ENCODE measurements around the gene TTC28. TPM values are rescaled to one million over a fixed set of nuclear protein-coding genes. Genes with fewer than 3 reads are reported as not detected.

TTC28 gene
- total and polyA plus RNA-seq, 2 donors, result 2.0 to 5.5 TPM

GRCh38 chr22:28111501-28112189 lies 568.0 kb downstream of the TTC28 start:
- H3K36me3 ChIP-seq (ENCODE audit: control insufficient read depth in 2 of 2, insufficient read depth in 2 of 2, low read length in 1 of 2), result no peaks in the 10 kb centered on the region
- no peaks in the 10 kb centered on the region for H3K27me3 ChIP-seq (ENCODE audit: control insufficient read depth in 2 of 2, insufficient read depth in 1 of 2, low read length in 1 of 2)
- DNase-seq (ENCODE audit: low read depth in 6 of 9, low spot score in 9 of 9), result no peak
- H3K9me3 ChIP-seq (ENCODE audit: control insufficient read depth in 2 of 2, insufficient read depth in 1 of 2, low read length in 1 of 2), result no peaks in the 10 kb centered on the region
- no peak overlapping the region for H3K27ac ChIP-seq (ENCODE audit: low read depth in 1 of 2, low read length in 1 of 2)
- H3K4me3 ChIP-seq (ENCODE audit: low read length in 2 of 2), result no peak overlapping the region
- 98% methylated on average over 3 of the region's 3 CpGs for WGBS
- H3K4me1 ChIP-seq (ENCODE audit: control insufficient read depth in 2 of 2, insufficient read depth in 2 of 2, low read length in 2 of 2), result no peaks in the 10 kb centered on the region

- no peak overlapping the region for H3K27ac ChIP-seq (ENCODE audit: low read depth in 1 of 2, low read length in 1 of 2)
- H3K4me1 ChIP-seq (ENCODE audit: control insufficient read depth in 2 of 2, insufficient read depth in 2 of 2, low read length in 2 of 2), result peaks cover 0 to 10% of the 10 kb centered on the region in 2 donors
- H3K4me3 ChIP-seq (ENCODE audit: low read length in 2 of 2), result no peak overlapping the region
- H3K9me3 ChIP-seq (ENCODE audit: control insufficient read depth in 2 of 2, insufficient read depth in 1 of 2, low read length in 1 of 2), result no peaks in the 10 kb centered on the region
- no peak for DNase-seq (ENCODE audit: low read depth in 6 of 9, low spot score in 9 of 9)
- no peaks in the 10 kb centered on the region for H3K36me3 ChIP-seq (ENCODE audit: control insufficient read depth in 2 of 2, insufficient read depth in 2 of 2, low read length in 1 of 2)
- no peaks in the 10 kb centered on the region for H3K27me3 ChIP-seq (ENCODE audit: control insufficient read depth in 2 of 2, insufficient read depth in 1 of 2, low read length in 1 of 2)
- WGBS, result 96% methylated on average over 4 of the region's 4 CpGs
Observed at GRCh38 chr22:28108851-28109250, 570.8 kb downstream of the TTC28 start.

GRCh38 chr22:28106617-28107016 lies 573.0 kb downstream of the TTC28 start:
- no peaks in the 10 kb centered on the region for H3K36me3 ChIP-seq (ENCODE audit: control insufficient read depth in 2 of 2, insufficient read depth in 2 of 2, low read length in 1 of 2)
- H3K27me3 ChIP-seq (ENCODE audit: control insufficient read depth in 2 of 2, insufficient read depth in 1 of 2, low read length in 1 of 2), result no peaks in the 10 kb centered on the region
- no peak overlapping the region for H3K4me3 ChIP-seq (ENCODE audit: low read length in 2 of 2)
- WGBS, result 96% methylated on average over 4 of the region's 4 CpGs
- no peak for DNase-seq (ENCODE audit: low read depth in 6 of 9, low spot score in 9 of 9)
- no peaks in the 10 kb centered on the region for H3K9me3 ChIP-seq (ENCODE audit: control insufficient read depth in 2 of 2, insufficient read depth in 1 of 2, low read length in 1 of 2)
- peaks cover 0 to 16% of the 10 kb centered on the region in 2 donors for H3K4me1 ChIP-seq (ENCODE audit: control insufficient read depth in 2 of 2, insufficient read depth in 2 of 2, low read length in 2 of 2)
- no peak overlapping the region for H3K27ac ChIP-seq (ENCODE audit: low read depth in 1 of 2, low read length in 1 of 2)

- Histone ChIP-seq H3K4me1 (ENCODE audit: control insufficient read depth in 2 of 2, insufficient read depth in 2 of 2, low read length in 2 of 2) (peaks cover 0 to 16% of the 10 kb centered on the region in 2 donors), H3K36me3 (ENCODE audit: control insufficient read depth in 2 of 2, insufficient read depth in 2 of 2, low read length in 1 of 2) (no peaks in the 10 kb centered on the region), H3K27me3 (ENCODE audit: control insufficient read depth in 2 of 2, insufficient read depth in 1 of 2, low read length in 1 of 2) (no peaks in the 10 kb centered on the region), H3K4me3 (ENCODE audit: low read length in 2 of 2) (no peak overlapping the region), H3K9me3 (ENCODE audit: control insufficient read depth in 2 of 2, insufficient read depth in 1 of 2, low read length in 1 of 2) (no peaks in the 10 kb centered on the region), H3K27ac (ENCODE audit: low read depth in 1 of 2, low read length in 1 of 2) (peak overlapping the region in 1 of 2 donors; percentile 67)
- WGBS, result 98% methylated on average over 2 of the region's 2 CpGs
- no peak for DNase-seq (ENCODE audit: low read depth in 6 of 9, low spot score in 9 of 9)
Observed at GRCh38 chr22:28105988-28106387, 573.7 kb downstream of the TTC28 start.

GRCh38 chr22:28105413-28105812 lies 574.2 kb downstream of the TTC28 start:
- Histone ChIP-seq H3K4me1 (ENCODE audit: control insufficient read depth in 2 of 2, insufficient read depth in 2 of 2, low read length in 2 of 2) (peaks cover 0 to 16% of the 10 kb centered on the region in 2 donors), H3K4me3 (ENCODE audit: low read length in 2 of 2) (no peak overlapping the region), H3K27me3 (ENCODE audit: control insufficient read depth in 2 of 2, insufficient read depth in 1 of 2, low read length in 1 of 2) (no peaks in the 10 kb centered on the region), H3K36me3 (ENCODE audit: control insufficient read depth in 2 of 2, insufficient read depth in 2 of 2, low read length in 1 of 2) (no peaks in the 10 kb centered on the region), H3K27ac (ENCODE audit: low read depth in 1 of 2, low read length in 1 of 2) (peak overlapping the region in 1 of 2 donors; percentile 67), H3K9me3 (ENCODE audit: control insufficient read depth in 2 of 2, insufficient read depth in 1 of 2, low read length in 1 of 2) (no peaks in the 10 kb centered on the region)
- DNase-seq (ENCODE audit: low read depth in 6 of 9, low spot score in 9 of 9), result peak in 6 of 9 donors; percentile 2 to 55 (median 20)
- 85% methylated on average over 9 of the region's 9 CpGs for WGBS

GRCh38 chr22:28103596-28103995 lies 576.0 kb downstream of the TTC28 start:
- DNase-seq (ENCODE audit: low read depth in 6 of 9, low spot score in 9 of 9), result no peak
- H3K4me1 ChIP-seq (ENCODE audit: control insufficient read depth in 2 of 2, insufficient read depth in 2 of 2, low read length in 2 of 2), result peaks cover 0 to 16% of the 10 kb centered on the region in 2 donors
- no peaks in the 10 kb centered on the region for H3K9me3 ChIP-seq (ENCODE audit: control insufficient read depth in 2 of 2, insufficient read depth in 1 of 2, low read length in 1 of 2)
- no peaks in the 10 kb centered on the region for H3K27me3 ChIP-seq (ENCODE audit: control insufficient read depth in 2 of 2, insufficient read depth in 1 of 2, low read length in 1 of 2)
- 97% methylated on average over 2 of the region's 2 CpGs for WGBS
- H3K4me3 ChIP-seq (ENCODE audit: low read length in 2 of 2), result no peak overlapping the region
- H3K36me3 ChIP-seq (ENCODE audit: control insufficient read depth in 2 of 2, insufficient read depth in 2 of 2, low read length in 1 of 2), result peaks cover 0 to 2% of the 10 kb centered on the region in 2 donors
- H3K27ac ChIP-seq (ENCODE audit: low read depth in 1 of 2, low read length in 1 of 2), result no peak overlapping the region

GRCh38 chr22:28102151-28102812 lies 577.4 kb downstream of the TTC28 start:
- H3K27me3 ChIP-seq (ENCODE audit: control insufficient read depth in 2 of 2, insufficient read depth in 1 of 2, low read length in 1 of 2), result no peaks in the 10 kb centered on the region
- H3K9me3 ChIP-seq (ENCODE audit: control insufficient read depth in 2 of 2, insufficient read depth in 1 of 2, low read length in 1 of 2), result no peaks in the 10 kb centered on the region
- DNase-seq (ENCODE audit: low read depth in 6 of 9, low spot score in 9 of 9), result peak in 1 of 9 donors; percentile 12
- 92% methylated on average over 5 of the region's 5 CpGs for WGBS
- H3K36me3 ChIP-seq (ENCODE audit: control insufficient read depth in 2 of 2, insufficient read depth in 2 of 2, low read length in 1 of 2), result peaks cover 0 to 5% of the 10 kb centered on the region in 2 donors
- no peak overlapping the region for H3K27ac ChIP-seq (ENCODE audit: low read depth in 1 of 2, low read length in 1 of 2)
- H3K4me1 ChIP-seq (ENCODE audit: control insufficient read depth in 2 of 2, insufficient read depth in 2 of 2, low read length in 2 of 2), result peaks cover 0 to 16% of the 10 kb centered on the region in 2 donors
- no peak overlapping the region for H3K4me3 ChIP-seq (ENCODE audit: low read length in 2 of 2)

- no peaks in the 10 kb centered on the region for H3K9me3 ChIP-seq (ENCODE audit: control insufficient read depth in 2 of 2, insufficient read depth in 1 of 2, low read length in 1 of 2)
- DNase-seq (ENCODE audit: low read depth in 6 of 9, low spot score in 9 of 9), result no peak
- H3K4me1 ChIP-seq (ENCODE audit: control insufficient read depth in 2 of 2, insufficient read depth in 2 of 2, low read length in 2 of 2), result no peaks in the 10 kb centered on the region
- no peak overlapping the region for H3K27ac ChIP-seq (ENCODE audit: low read depth in 1 of 2, low read length in 1 of 2)
- 98% methylated on average over 3 of the region's 3 CpGs for WGBS
- no peak overlapping the region for H3K4me3 ChIP-seq (ENCODE audit: low read length in 2 of 2)
- no peaks in the 10 kb centered on the region for H3K27me3 ChIP-seq (ENCODE audit: control insufficient read depth in 2 of 2, insufficient read depth in 1 of 2, low read length in 1 of 2)
- peaks cover 0 to 5% of the 10 kb centered on the region in 2 donors for H3K36me3 ChIP-seq (ENCODE audit: control insufficient read depth in 2 of 2, insufficient read depth in 2 of 2, low read length in 1 of 2)
Observed at GRCh38 chr22:28097627-28098026, 582.0 kb downstream of the TTC28 start.

- DNase-seq (ENCODE audit: low read depth in 6 of 9, low spot score in 9 of 9), result no peak
- Histone ChIP-seq H3K9me3 (ENCODE audit: control insufficient read depth in 2 of 2, insufficient read depth in 1 of 2, low read length in 1 of 2) (no peaks in the 10 kb centered on the region), H3K27me3 (ENCODE audit: control insufficient read depth in 2 of 2, insufficient read depth in 1 of 2, low read length in 1 of 2) (no peaks in the 10 kb centered on the region), H3K36me3 (ENCODE audit: control insufficient read depth in 2 of 2, insufficient read depth in 2 of 2, low read length in 1 of 2) (peaks cover 0 to 5% of the 10 kb centered on the region in 2 donors), H3K4me1 (ENCODE audit: control insufficient read depth in 2 of 2, insufficient read depth in 2 of 2, low read length in 2 of 2) (no peaks in the 10 kb centered on the region), H3K27ac (ENCODE audit: low read depth in 1 of 2, low read length in 1 of 2) (no peak overlapping the region), H3K4me3 (ENCODE audit: low read length in 2 of 2) (no peak overlapping the region)
- 98% methylated on average over 5 of the region's 5 CpGs for WGBS
Observed at GRCh38 chr22:28096161-28096560, 583.5 kb downstream of the TTC28 start.

Measured in thymus (tissue), 11 donors.